Progenitor cell of endocrine pancreas (in vitro differentiated cells): Measurements from ENCODE around the gene LRRC75A. TPM values are rescaled to one million over a fixed set of nuclear protein-coding genes. Genes with fewer than 3 reads are reported as not detected.
"Not testable (repeated sequence)": the region's sequence is repeated elsewhere in the genome, so short reads cannot be mapped to it uniquely, and the experiment has no call there.

Experiments
- DNase-seq: peaks from one replicate; pipeline ENCODE4 v3.0.0; 2021; ENCODE audit warnings: low spot score; ENCODE audit not compliant: unreplicated experiment
- H3K27ac Mint-ChIP-seq: 2 replicates; pipeline ENCODE4 v1.8.0; 2021; ENCODE audit warnings: mild to moderate bottlenecking, moderate library complexity, mixed read lengths
- H3K27me3 Mint-ChIP-seq: 2 replicates; pipeline ENCODE4 v1.8.0; 2021; ENCODE audit warnings: mixed read lengths
- H3K36me3 Mint-ChIP-seq: 2 replicates; pipeline ENCODE4 v1.8.0; 2022; ENCODE audit warnings: mixed read lengths; ENCODE audit not compliant: insufficient read depth
- H3K4me1 Mint-ChIP-seq: 2 replicates; pipeline ENCODE4 v1.8.0; 2021; ENCODE audit warnings: low read depth, mixed read lengths
- H3K4me3 Mint-ChIP-seq: 2 replicates; pipeline ENCODE4 v1.8.0; 2021; ENCODE audit warnings: low read depth, mild to moderate bottlenecking, moderate library complexity, mixed read lengths
- H3K9me3 Mint-ChIP-seq: 2 replicates; pipeline ENCODE4 v1.8.0; 2021; ENCODE audit warnings: low read depth, mixed read lengths
- CTCF ChIP-seq: fragments of 200-600 bp; sonication (generic); IDR thresholded peaks from one replicate; pipeline ENCODE4 v1.5.0; 2021; ENCODE audit warnings: antibody characterized with exemption, mild to moderate bottlenecking; ENCODE audit not compliant: unreplicated experiment
- total RNA-seq: library from RNA; stranded (reverse); gene quantifications from 2 replicates; pipeline ENCODE4 v1.2.1, GENCODE V29; 2021

Gene LRRC75A
- total RNA-seq, 1 donor from 2014 or later = 9.7 TPM

- DNase-seq = no peak
- Mint-ChIP-seq H3K4me1 (peaks cover 40% of the 10 kb centered on the region), H3K36me3 (peaks cover 15% of the 10 kb centered on the region), H3K4me3 (peak overlapping the region; percentile 100), H3K27ac (peak overlapping the region; percentile 52), H3K27me3 (no peaks in the 10 kb centered on the region), H3K9me3 (no peaks in the 10 kb centered on the region)
- no peak for TF ChIP-seq CTCF
These were observed 50.9 kb downstream of the LRRC75A start for GRCh38 chr17:16440901-16441629.

GRCh38 chr17:16440354-16440753 is 51.6 kb downstream of the LRRC75A start:
- H3K27me3 Mint-ChIP-seq, H3K9me3 Mint-ChIP-seq, DNase-seq: not testable (repeated sequence)
- Mint-ChIP-seq H3K4me3 (peak overlapping the region; percentile 100), H3K36me3 (peaks cover 15% of the 10 kb centered on the region), H3K4me1 (peaks cover 39% of the 10 kb centered on the region), H3K27ac (peak overlapping the region; percentile 99)

GRCh38 chr17:16439811-16440351 is 52.1 kb downstream of the LRRC75A start:
- Mint-ChIP-seq H3K9me3 (no peaks in the 10 kb centered on the region), H3K27ac (peak overlapping the region; percentile 99), H3K4me1 (peaks cover 39% of the 10 kb centered on the region), H3K36me3 (peaks cover 15% of the 10 kb centered on the region), H3K27me3 (no peaks in the 10 kb centered on the region), H3K4me3 (peak overlapping the region; percentile 100)
- no peak for DNase-seq
- TF ChIP-seq CTCF = no peak

- Mint-ChIP-seq H3K27me3 (no peaks in the 10 kb centered on the region), H3K9me3 (no peaks in the 10 kb centered on the region), H3K36me3 (peaks cover 15% of the 10 kb centered on the region), H3K27ac (peak overlapping the region; percentile 99), H3K4me3 (peak overlapping the region; percentile 100), H3K4me1 (peaks cover 38% of the 10 kb centered on the region)
- no peak for TF ChIP-seq CTCF
- no peak for DNase-seq
These were observed 52.6 kb downstream of the LRRC75A start for GRCh38 chr17:16439303-16439791.

- peaks cover 35% of the 10 kb centered on the region for H3K4me1 Mint-ChIP-seq
- H3K9me3 Mint-ChIP-seq = no peaks in the 10 kb centered on the region
- H3K27ac Mint-ChIP-seq = peak overlapping the region; percentile 99
- no peak for TF ChIP-seq CTCF
- peaks cover 15% of the 10 kb centered on the region for H3K36me3 Mint-ChIP-seq
- no peaks in the 10 kb centered on the region for H3K27me3 Mint-ChIP-seq
- peak; percentile 93 for DNase-seq
- H3K4me3 Mint-ChIP-seq = peak overlapping the region; percentile 100
These were observed 53.3 kb downstream of the LRRC75A start for GRCh38 chr17:16438557-16439302.
